Suprapubic skin (tissue), 4 donors: Measurements from ENCODE around the gene PDZRN3.

ENCODE experiments used
- CTCF ChIP-seq, 2 donors: fragments of 200-600 bp in 1 of 2; fragments of 450-650 bp in 1 of 2; sonication (generic) in 1 of 2; IDR thresholded peaks; one replicate each; pipeline ENCODE4 v1.5.1; 2016 to 2019; ENCODE audit warnings: antibody characterized with exemption in 2 of 2, mild to moderate bottlenecking in 1 of 2, moderate library complexity in 1 of 2
- EP300 ChIP-seq: sonication (generic); formaldehyde crosslinking; IDR thresholded peaks from one replicate; pipeline ENCODE4 v1.6.1; 2017; ENCODE audit warnings: antibody characterized with exemption
- POLR2AphosphoS5 ChIP-seq, 3 donors: sonication (generic); formaldehyde crosslinking; IDR thresholded peaks; one replicate each; pipeline ENCODE4 v1.6.1; 2017; ENCODE audit warnings: antibody characterized with exemption in 3 of 3

- no peak for TF ChIP-seq POLR2AphosphoS5 (IDR thresholded peaks at IDR 0.05)
- no peak for TF ChIP-seq CTCF (IDR thresholded peaks at IDR 0.05)
- no peak for TF ChIP-seq EP300
Measured at GRCh38 chr3:73611176-73611575, 13.6 kb downstream of the PDZRN3 start.
